WTC11 (cell line): ENCODE measurements around the gene TNN. TPM values are rescaled to one million over a fixed set of nuclear protein-coding genes. Genes with fewer than 3 reads are reported as not detected.
A peak's percentile ranks its signal among the peaks of the same experiment; 100 is the strongest.

Experiments
- ATAC-seq: fragments of 200-7000 bp; cut with Tn5 transposase; 2 replicates; pipeline ENCODE4 v1.10.0; 2021; ENCODE audit warnings: mild to moderate bottlenecking, moderate library complexity
- CTCF ChIA-PET: fragments of 300-600 bp; sonication (Branson Sonifier 250); formaldehyde crosslinking; loops from one replicate; lab custom pipeline; 2021; ENCODE audit warnings: antibody characterized with exemption; lab: Charles Lee
- POLR2A ChIA-PET: fragments of 350-600 bp; sonication (Branson Sonifier 250); formaldehyde crosslinking; loops from one replicate; lab custom pipeline; 2021; ENCODE audit warnings: antibody characterized with exemption; lab: Charles Lee
- DNase-seq: peaks from one replicate; pipeline ENCODE4 v3.0.0; 2021; ENCODE audit warnings: low spot score
- H3K27ac Mint-ChIP-seq: 2 replicates; pipeline ENCODE4 v1.8.0; 2021; ENCODE audit warnings: mixed read lengths
- H3K27me3 Mint-ChIP-seq: 2 replicates; pipeline ENCODE4 v1.8.0; 2021; ENCODE audit warnings: low read depth, mild to moderate bottlenecking, moderate library complexity, mixed read lengths
- H3K36me3 Mint-ChIP-seq: 2 replicates; pipeline ENCODE4 v1.8.0; 2021; ENCODE audit warnings: mixed read lengths
- H3K4me1 Mint-ChIP-seq: 2 replicates; pipeline ENCODE4 v1.8.0; 2022; ENCODE audit warnings: mixed read lengths
- H3K4me3 Mint-ChIP-seq: 2 replicates; pipeline ENCODE4 v1.8.0; 2021; ENCODE audit warnings: mild to moderate bottlenecking, moderate library complexity, mixed read lengths
- H3K9me3 Mint-ChIP-seq: 2 replicates; pipeline ENCODE4 v1.8.0; 2021; ENCODE audit warnings: mixed read lengths
- ETV6 ChIP-seq: sonication (generic); formaldehyde crosslinking; IDR thresholded peaks from 2 replicates; pipeline ENCODE4 v1.8.1; 2022; ENCODE audit warnings: mild to moderate bottlenecking, missing genetic modification reagents
- MXD4 ChIP-seq: fragments of 250-450 bp; sonication (Bioruptor Pico); IDR thresholded peaks from 2 replicates; pipeline ENCODE4 v1.8.0; 2021; ENCODE audit warnings: mild to moderate bottlenecking, moderate library complexity, borderline replicate concordance
- NFE2L1 ChIP-seq: sonication (generic); formaldehyde crosslinking; IDR thresholded peaks from 2 replicates; pipeline ENCODE4 v1.8.1; 2023; ENCODE audit warnings: missing genetic modification reagents
- RELA ChIP-seq: sonication (generic); formaldehyde crosslinking; IDR thresholded peaks from 2 replicates; pipeline ENCODE4 v1.8.1; 2022; ENCODE audit warnings: missing genetic modification reagents, mild to moderate bottlenecking, borderline replicate concordance
- SP1 ChIP-seq: sonication (generic); formaldehyde crosslinking; conservative IDR thresholded peaks from 2 replicates; pipeline ENCODE4 v1.8.1; 2022; ENCODE audit warnings: missing genetic modification reagents
- TEAD1 ChIP-seq: sonication (generic); formaldehyde crosslinking; IDR thresholded peaks from 2 replicates; pipeline ENCODE4 v1.8.0; 2022; ENCODE audit warnings: mild to moderate bottlenecking, missing genetic modification reagents
- ZBTB21 ChIP-seq: sonication (generic); formaldehyde crosslinking; IDR thresholded peaks from 2 replicates; pipeline ENCODE4 v1.8.1; 2023; ENCODE audit warnings: mild to moderate bottlenecking, missing genetic modification reagents, borderline replicate concordance
- ZNF263 ChIP-seq: sonication (generic); formaldehyde crosslinking; IDR thresholded peaks from 2 replicates; pipeline ENCODE4 v1.8.1; 2022; ENCODE audit warnings: low read depth, mild to moderate bottlenecking, moderate library complexity, missing genetic modification reagents
- ZNF396 ChIP-seq: fragments of 250-450 bp; sonication (Bioruptor Pico); IDR thresholded peaks from 2 replicates; pipeline ENCODE4 v1.8.0; 2021; ENCODE audit warnings: mild to moderate bottlenecking, moderate library complexity, borderline replicate concordance
- ZNF423 ChIP-seq: fragments of 250-450 bp; sonication (Bioruptor Pico); IDR thresholded peaks from 2 replicates; pipeline ENCODE4 v2.1.2; 2022; ENCODE audit warnings: mild to moderate bottlenecking, moderate library complexity
- total RNA-seq: library from RNA; stranded (reverse); gene quantifications from 3 replicates; pipeline ENCODE4 v1.2.3, GENCODE V29; 2021
- TF ChIP-seq, protein P1 (sequence below): fragments of 250-450 bp; sonication (Bioruptor Pico); IDR thresholded peaks from 2 replicates; pipeline ENCODE4 v1.9.0; 2021; ENCODE audit warnings: mild to moderate bottlenecking, borderline replicate concordance
- TF ChIP-seq, protein P2 (sequence below): sonication (generic); formaldehyde crosslinking; IDR thresholded peaks from 2 replicates; pipeline ENCODE4 v1.8.0; 2022; ENCODE audit warnings: mild to moderate bottlenecking, missing genetic modification reagents
- TF ChIP-seq, protein P3 (sequence below): sonication (generic); formaldehyde crosslinking; conservative IDR thresholded peaks from 2 replicates; pipeline ENCODE4 v1.8.1; 2022; ENCODE audit warnings: mild to moderate bottlenecking, missing genetic modification reagents
- TF ChIP-seq, protein P4 (sequence below): sonication (generic); formaldehyde crosslinking; IDR thresholded peaks from 2 replicates; pipeline ENCODE4 v1.8.1; 2023; ENCODE audit warnings: mild to moderate bottlenecking, missing genetic modification reagents, moderate library complexity
- TF ChIP-seq, protein P5 (sequence below): sonication (generic); formaldehyde crosslinking; IDR thresholded peaks from 2 replicates; pipeline ENCODE4 v1.8.1; 2023; ENCODE audit warnings: mild to moderate bottlenecking, moderate library complexity, missing genetic modification reagents
- TF ChIP-seq, protein P6 (sequence below): sonication (generic); formaldehyde crosslinking; IDR thresholded peaks from 2 replicates; pipeline ENCODE4 v1.8.0; 2022; ENCODE audit warnings: mild to moderate bottlenecking, missing genetic modification reagents

TNN gene
- total RNA-seq, 1 experiment from 2014 or later = 0.44 TPM

DNA sequence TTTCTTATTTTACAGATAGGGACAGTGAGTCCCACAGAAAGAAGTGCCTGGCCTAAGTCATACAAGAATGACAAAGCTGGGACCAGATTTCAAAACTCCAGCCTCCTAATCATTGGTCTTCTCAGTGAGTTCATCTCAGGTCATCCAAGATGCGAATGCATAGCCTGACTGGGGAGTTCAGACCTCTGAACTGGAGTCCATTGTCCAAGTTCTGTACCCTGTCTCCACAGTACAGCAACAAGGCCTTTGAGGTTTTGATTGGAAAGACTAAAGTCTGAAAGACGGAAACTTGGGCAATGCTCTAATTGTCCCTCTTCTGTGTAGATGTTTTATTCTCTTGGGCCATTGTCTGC lies 62.0 kb downstream of the TNN start (continued):
- TF ChIP-seq, protein P1, sequence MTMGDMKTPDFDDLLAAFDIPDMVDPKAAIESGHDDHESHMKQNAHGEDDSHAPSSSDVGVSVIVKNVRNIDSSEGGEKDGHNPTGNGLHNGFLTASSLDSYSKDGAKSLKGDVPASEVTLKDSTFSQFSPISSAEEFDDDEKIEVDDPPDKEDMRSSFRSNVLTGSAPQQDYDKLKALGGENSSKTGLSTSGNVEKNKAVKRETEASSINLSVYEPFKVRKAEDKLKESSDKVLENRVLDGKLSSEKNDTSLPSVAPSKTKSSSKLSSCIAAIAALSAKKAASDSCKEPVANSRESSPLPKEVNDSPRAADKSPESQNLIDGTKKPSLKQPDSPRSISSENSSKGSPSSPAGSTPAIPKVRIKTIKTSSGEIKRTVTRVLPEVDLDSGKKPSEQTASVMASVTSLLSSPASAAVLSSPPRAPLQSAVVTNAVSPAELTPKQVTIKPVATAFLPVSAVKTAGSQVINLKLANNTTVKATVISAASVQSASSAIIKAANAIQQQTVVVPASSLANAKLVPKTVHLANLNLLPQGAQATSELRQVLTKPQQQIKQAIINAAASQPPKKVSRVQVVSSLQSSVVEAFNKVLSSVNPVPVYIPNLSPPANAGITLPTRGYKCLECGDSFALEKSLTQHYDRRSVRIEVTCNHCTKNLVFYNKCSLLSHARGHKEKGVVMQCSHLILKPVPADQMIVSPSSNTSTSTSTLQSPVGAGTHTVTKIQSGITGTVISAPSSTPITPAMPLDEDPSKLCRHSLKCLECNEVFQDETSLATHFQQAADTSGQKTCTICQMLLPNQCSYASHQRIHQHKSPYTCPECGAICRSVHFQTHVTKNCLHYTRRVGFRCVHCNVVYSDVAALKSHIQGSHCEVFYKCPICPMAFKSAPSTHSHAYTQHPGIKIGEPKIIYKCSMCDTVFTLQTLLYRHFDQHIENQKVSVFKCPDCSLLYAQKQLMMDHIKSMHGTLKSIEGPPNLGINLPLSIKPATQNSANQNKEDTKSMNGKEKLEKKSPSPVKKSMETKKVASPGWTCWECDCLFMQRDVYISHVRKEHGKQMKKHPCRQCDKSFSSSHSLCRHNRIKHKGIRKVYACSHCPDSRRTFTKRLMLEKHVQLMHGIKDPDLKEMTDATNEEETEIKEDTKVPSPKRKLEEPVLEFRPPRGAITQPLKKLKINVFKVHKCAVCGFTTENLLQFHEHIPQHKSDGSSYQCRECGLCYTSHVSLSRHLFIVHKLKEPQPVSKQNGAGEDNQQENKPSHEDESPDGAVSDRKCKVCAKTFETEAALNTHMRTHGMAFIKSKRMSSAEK (CRISPR knock-in tag) = no peak
- no peak for TF ChIP-seq MXD4

DNA sequence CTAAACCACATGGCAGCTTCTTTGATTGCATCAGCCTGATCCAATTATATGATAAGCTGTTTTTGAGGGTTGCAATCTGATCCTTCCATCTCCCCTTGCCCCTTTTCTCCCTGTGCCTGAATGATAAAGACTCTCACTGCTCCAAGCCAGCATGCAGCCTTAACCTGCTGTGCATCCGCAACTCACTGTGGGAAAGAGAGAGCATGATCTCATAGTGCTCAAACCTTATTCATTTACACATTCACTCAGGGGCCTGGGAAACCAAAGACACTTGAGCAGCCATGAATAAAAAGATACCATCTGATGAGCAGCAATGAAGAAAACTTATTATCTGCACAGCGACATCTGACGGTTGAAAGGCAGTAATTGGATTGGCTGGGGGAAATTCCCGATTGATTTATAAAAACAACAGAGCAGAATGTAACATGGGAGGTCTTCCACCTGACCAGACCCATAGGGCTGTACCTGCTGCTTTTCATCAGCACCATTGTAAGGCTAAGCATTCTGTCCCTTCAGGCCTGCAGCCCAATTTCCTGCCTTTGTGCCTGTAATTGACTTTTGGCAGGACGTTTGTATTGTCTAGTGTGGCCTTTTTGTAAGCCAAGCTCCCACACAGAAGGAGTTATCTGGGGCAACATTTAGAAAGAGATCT lies 62.5 kb downstream of the TNN start:
- peak; percentile 85 for ATAC-seq
- H3K36me3 Mint-ChIP-seq = peaks cover 3% of the 10 kb centered on the region; the same call in 1 of the 2 replicates
- no peaks in the 10 kb centered on the region for H3K27me3 Mint-ChIP-seq
- TF ChIP-seq ETV6 = peak; percentile 29; the same call in 1 of the 2 replicates
- TF ChIP-seq TEAD1 (CRISPR knock-in tag) = peak; percentile 26
- TF ChIP-seq ZNF263 (CRISPR knock-in tag) = no peak
- TF ChIP-seq, protein P2, sequence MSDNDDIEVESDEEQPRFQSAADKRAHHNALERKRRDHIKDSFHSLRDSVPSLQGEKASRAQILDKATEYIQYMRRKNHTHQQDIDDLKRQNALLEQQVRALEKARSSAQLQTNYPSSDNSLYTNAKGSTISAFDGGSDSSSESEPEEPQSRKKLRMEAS (CRISPR knock-in tag) = peak; percentile 66
- TF ChIP-seq ZNF396 (CRISPR knock-in tag) = no peak
- TF ChIP-seq, protein P3, sequence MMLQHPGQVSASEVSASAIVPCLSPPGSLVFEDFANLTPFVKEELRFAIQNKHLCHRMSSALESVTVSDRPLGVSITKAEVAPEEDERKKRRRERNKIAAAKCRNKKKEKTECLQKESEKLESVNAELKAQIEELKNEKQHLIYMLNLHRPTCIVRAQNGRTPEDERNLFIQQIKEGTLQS (CRISPR knock-in tag) = peak; percentile 74
- peak; percentile 29; the same call in 1 of the 2 replicates for TF ChIP-seq SP1
- TF ChIP-seq ZNF423 (CRISPR knock-in tag) = peak; percentile 84; the same call in 1 of the 2 replicates
- TF ChIP-seq, protein P4, sequence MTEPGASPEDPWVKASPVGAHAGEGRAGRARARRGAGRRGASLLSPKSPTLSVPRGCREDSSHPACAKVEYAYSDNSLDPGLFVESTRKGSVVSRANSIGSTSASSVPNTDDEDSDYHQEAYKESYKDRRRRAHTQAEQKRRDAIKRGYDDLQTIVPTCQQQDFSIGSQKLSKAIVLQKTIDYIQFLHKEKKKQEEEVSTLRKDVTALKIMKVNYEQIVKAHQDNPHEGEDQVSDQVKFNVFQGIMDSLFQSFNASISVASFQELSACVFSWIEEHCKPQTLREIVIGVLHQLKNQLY (CRISPR knock-in tag) = no peak
- no peak for TF ChIP-seq NFE2L1 (CRISPR knock-in tag)
- TF ChIP-seq ZBTB21 = 0 out of 2 replicates have a peak, but pooled peaks have one; percentile 24
- no peak for TF ChIP-seq RELA (CRISPR knock-in tag)
- TF ChIP-seq, protein P5, sequence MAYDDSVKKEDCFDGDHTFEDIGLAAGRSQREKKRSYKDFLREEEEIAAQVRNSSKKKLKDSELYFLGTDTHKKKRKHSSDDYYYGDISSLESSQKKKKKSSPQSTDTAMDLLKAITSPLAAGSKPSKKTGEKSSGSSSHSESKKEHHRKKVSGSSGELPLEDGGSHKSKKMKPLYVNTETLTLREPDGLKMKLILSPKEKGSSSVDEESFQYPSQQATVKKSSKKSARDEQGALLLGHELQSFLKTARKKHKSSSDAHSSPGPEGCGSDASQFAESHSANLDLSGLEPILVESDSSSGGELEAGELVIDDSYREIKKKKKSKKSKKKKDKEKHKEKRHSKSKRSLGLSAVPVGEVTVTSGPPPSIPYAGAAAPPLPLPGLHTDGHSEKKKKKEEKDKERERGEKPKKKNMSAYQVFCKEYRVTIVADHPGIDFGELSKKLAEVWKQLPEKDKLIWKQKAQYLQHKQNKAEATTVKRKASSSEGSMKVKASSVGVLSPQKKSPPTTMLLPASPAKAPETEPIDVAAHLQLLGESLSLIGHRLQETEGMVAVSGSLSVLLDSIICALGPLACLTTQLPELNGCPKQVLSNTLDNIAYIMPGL (CRISPR knock-in tag) = no peak
- TF ChIP-seq, protein P6, sequence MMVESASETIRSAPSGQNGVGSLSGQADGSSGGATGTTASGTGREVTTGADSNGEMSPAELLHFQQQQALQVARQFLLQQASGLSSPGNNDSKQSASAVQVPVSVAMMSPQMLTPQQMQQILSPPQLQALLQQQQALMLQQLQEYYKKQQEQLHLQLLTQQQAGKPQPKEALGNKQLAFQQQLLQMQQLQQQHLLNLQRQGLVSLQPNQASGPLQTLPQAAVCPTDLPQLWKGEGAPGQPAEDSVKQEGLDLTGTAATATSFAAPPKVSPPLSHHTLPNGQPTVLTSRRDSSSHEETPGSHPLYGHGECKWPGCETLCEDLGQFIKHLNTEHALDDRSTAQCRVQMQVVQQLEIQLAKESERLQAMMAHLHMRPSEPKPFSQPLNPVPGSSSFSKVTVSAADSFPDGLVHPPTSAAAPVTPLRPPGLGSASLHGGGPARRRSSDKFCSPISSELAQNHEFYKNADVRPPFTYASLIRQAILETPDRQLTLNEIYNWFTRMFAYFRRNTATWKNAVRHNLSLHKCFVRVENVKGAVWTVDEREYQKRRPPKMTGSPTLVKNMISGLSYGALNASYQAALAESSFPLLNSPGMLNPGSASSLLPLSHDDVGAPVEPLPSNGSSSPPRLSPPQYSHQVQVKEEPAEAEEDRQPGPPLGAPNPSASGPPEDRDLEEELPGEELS = peak; percentile 23; the same call in 1 of the 2 replicates
- TF ChIP-seq, all 79 proteins: peak for 8
- ChIA-PET POLR2A (interaction anchor here (0.5 to 1.0 kb wide), 2 partner anchors 16 to 100 kb away, joined by 4 to 5 read pairs; no protein-coding TSS in a partner anchor), CTCF (interaction anchor here (0.7 to 8.0 kb wide), 5 partner anchors 14 to 100 kb away, joined by 3 to 110 read pairs (median 7); no protein-coding TSS in a partner anchor)
- Mint-ChIP-seq H3K4me1 (peaks cover 52% of the 10 kb centered on the region), H3K9me3 (peaks cover 3% of the 10 kb centered on the region; the same call in 1 of the 2 replicates), H3K27ac (peak overlapping the region; percentile 95), H3K4me3 (peak overlapping the region; percentile 13)
- peak; percentile 36 for DNase-seq
